ENCODE results near the gene NUAK2.
"Not testable (repeated sequence)": the region's sequence is repeated elsewhere in the genome, so short reads cannot be mapped to it uniquely, and the experiment has no call there.

NUAK2 gene

DNA sequence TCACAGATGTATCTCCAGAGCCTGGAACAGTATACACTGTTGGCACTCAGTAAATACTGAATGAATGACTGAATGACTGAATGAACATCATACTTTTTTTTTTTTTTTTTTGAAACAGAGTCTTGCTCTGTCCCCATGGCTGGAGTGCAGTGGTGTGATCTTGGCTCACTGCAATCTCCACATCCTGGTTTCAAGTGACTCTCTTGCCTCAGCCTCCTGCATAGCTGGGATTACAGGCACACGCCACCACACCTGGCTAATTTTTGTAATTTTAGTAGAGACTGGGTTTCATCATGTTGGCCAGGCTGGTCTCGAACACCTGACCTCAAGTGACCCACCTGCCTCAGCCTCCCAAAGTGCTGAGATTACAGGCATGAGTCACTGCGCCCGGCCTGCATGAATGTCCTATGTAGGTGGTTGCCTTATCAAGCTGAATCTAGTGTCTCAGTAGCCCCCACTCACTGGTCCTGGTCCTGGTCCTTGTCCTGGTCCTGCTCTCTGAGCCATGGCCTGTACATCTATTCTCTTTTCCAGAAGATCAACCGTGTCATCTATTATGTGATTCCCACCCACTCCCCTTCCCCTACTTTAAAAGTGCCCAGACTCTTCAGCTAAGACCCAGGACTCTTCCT is 23.9 kb downstream of the NUAK2 start:
- DNase-seq (ENCODE audit: low read depth) = not testable (repeated sequence)

DNA sequence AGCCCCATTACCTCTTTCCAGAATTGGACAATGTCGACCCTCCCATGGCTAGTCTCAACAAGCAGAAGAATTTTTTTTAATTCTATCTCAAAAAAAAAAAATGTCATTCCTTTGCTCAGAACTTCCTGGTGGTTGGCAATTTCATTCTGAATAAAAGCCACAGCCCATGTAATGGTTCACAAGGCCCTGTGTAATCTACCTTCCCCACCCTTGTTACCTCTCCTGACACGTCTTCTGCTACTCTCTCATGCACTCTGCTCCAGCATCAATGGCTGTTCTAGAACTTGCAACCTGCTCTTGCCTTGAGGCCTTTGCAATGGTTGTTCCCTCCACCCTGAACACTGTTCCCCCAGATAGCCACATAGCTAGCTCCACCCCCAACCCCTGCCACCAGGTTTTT is 25.4 kb downstream of the NUAK2 start:
- no peak for DNase-seq (ENCODE audit: low read depth)

DNA sequence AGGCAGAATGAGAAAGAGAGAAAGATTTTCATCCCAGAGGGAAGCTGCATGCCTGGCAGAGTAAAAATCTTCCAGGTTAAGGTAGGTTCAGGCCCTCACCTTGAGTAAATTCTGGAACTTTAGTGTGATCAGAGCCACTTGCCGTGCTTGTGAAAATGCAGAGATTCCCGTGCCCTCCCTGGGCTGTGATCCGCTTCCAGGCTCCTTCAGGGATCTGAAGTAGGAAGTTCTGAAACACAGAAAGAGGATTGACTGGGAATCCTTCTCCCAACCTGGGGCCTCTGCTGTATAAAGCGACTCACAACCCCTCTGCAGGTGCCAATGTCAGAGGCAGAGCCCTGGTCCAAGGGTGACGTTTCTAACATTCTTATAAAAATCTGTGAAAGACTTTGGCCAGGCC is 26.6 kb downstream of the NUAK2 start:
- no peak for DNase-seq (ENCODE audit: low read depth)

DNA sequence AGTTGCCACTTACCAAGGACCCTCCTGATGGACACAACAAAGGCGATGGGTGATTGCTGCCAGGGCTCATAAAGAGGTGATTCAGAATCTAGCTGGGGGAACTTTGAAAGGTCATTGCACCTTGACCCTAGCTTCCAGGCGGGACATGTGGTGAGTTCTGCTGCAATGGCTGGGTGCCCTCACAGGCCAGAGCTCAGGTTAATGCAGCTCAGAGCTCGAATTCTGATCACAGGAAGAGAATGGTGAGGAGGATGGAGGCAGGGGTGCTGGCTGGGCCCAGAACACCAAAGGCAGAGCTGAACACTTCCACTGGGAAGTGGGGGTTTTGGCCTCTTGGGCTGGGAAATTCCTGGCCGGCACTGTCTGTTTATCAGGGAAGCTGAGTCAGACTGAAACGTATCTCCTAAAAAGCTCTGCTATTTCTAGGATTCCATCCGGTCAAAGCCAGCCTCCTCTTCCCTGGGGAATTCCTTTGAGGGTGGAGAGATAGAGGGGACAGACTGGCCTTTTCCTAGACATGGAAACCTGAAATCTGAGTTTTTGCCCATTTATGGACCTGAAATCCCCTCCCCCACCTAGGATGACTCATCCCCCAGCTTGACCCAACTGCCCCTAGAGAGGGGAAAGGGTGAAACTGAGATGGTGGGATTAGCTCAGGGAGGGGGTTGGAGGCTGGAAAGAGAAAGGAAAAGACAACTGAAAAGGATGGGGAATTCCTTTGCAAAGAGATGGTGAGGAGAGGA is 27.2 kb downstream of the NUAK2 start:
- peak; percentile 93 for DNase-seq (ENCODE audit: low read depth)

DNA sequence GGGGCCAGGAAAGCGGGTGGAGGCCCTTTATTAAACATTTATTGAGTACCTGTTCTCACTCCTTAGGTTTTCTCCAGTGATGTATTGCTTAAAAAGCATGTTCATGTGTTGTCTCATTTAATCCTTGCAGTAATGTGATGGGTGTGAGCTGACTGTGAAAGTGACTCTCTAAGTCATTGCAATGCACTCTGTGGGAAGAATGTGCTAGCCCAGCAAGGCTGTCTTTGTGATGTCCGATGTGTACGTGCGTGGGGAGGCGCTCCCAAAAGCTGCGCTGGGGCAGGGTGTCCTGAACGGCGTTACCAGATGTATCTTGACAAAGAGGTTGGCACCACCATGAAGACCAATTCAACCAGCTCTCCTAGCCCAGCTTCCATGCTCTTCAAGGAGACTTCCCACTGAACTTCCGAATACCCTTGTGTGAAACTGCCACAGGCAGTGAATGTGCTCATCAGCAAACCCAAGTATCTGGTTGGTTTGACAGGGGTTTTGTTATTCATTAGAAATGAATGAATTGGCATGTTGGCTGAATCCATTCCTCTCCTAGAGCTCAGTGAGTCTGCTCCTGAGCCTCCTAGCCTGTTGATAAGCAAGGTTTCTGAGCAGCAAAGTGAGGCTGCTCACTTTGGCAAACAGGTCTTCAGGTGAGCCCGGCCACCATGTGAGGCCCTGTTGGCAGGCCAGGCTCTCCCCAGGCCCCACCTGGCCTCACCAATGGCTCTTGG is 28.0 kb downstream of the NUAK2 start:
- DNase-seq (ENCODE audit: low read depth) = no peak

DNA sequence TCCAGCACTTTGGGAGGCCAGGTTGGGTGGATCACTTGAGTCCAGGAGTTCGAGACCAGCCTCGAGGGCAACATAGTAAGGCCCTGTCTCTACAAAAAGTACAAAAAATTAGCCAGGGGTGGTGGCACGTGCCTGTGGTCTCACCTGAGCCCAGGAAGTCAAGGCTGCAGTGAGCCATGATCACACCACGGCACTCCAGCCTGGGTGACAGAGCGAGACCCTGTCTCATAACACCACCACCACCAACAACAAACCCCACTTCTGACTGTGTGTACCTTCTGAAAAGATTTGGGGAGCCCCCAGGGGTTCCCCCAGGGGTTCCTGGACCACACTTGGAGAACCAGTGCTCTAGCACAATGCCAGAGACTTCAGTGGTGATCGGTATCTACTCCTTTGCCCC is 29.9 kb downstream of the NUAK2 start:
- DNase-seq (ENCODE audit: low read depth) = no peak

DNA sequence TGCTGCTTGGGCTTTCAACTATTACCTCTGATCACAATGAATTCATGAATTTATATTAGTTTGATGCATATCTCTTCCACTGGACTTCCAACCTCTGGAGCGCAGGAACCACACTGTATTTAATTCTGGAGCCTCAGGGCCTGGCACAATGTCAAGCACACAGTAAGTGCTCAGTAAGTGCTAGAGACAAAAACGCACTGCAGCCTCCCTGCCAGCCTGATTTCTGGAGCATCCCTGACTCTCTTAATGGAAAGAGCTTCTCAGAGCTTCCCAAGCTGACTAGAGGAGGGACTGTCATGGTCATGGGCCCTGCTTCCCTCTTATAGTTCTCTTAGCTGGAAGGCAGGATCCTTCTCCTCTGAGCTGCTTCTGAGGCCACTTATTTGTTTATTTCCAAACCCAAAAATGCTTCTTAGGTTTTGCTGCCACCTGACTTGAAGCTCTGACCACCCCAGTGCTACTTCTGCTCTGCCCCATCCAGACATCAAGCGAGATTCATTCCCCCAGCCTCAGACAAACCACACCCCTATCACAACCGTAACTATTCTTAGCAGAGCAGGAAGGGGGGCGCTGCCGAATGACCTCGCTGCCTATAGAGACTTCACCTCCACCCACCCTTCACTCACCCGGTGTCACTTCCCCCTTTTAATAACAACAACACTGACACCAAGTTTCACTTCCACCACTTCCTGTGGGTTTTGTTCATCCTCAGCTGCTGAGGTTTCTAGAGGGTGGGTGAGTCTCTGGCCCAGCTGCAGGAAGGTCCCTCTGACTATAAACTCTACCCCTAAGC is 33.6 kb downstream of the NUAK2 start:
- DNase-seq (ENCODE audit: low read depth) = no peak

DNA sequence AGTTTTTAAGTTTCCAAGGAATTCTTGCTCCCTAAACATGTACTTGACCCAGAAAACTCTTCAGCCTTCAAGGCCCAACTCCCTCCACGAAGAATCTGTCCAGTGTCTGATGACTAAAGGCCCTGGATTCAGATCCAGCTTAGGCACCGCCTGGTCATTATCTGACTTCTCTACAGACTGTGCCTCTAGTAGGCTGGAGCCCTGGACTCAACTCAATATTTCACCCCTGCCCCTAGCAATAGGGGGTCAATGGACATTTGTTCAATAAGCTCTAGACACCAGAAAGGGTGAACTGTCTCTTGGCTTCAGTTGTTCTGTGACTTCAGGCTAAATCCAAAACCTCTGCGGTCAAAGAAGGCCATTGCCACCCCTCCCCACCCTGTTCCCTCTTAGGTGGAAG is 34.5 kb downstream of the NUAK2 start:
- DNase-seq (ENCODE audit: low read depth) = no peak

DNA sequence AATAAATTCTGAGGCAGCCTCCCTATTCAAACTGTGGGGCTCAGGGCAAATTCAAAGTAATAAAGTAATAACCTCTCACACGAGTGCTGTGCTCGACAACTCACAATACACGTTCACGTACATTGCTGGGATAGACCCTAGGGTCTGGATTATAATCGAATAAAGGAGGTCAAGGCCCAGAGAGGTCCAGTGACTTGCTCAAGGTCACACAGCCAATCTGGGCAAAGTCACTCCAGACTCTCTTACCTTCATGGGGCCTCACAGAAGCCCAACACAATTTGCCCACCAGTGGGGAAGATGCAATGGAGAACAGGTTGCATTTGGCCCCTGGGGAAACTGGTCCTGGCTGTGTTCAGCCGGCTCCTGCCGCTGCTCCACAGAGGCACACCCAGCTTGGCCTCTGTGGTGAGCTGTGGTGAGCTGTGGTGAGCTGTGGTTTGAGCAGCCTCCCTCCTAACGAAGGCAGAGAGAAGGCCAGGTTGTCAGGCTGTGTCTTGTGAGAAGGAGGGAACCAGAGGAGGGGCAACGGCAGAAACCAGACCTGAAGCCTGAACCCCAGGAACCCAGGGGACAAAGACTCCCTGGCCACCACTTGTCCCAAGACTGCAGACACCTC is 35.1 kb downstream of the NUAK2 start:
- no peak for DNase-seq (ENCODE audit: low read depth)

DNA sequence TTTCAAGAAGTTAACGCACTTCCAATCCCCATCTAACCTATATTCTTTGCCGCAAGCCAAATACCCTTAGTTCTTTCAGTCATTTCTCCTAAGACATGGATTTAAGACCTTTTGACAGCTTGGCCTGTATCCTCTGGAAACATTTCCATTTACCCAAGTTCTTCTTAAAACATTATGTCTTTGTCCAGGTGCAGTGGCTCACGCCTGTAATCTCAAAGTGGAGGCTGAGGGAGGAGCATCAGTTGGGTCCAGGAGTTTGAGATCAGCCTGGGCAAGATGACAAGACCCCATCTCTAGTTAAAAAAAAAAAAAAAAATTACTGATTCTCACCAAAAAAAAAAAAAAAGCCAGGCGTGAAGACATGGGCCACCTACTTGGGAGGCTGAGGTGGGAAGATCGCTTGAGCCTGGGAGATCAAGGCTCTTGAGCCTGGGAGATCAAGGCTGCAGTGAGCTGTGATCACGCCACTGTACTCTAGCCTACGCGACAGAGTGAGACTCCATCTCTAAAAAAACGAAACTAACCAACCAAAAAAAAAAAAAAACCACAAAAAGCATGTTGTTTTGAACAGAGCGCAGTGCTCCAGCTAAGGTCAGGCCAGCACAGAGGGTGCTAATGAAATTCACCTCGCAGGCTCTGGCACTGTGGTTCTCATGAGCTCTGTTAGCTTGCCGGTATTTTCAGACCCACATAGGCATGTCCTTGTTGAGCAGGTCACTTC is 36.0 kb downstream of the NUAK2 start:
- no peak for DNase-seq (ENCODE audit: low read depth)

DNA sequence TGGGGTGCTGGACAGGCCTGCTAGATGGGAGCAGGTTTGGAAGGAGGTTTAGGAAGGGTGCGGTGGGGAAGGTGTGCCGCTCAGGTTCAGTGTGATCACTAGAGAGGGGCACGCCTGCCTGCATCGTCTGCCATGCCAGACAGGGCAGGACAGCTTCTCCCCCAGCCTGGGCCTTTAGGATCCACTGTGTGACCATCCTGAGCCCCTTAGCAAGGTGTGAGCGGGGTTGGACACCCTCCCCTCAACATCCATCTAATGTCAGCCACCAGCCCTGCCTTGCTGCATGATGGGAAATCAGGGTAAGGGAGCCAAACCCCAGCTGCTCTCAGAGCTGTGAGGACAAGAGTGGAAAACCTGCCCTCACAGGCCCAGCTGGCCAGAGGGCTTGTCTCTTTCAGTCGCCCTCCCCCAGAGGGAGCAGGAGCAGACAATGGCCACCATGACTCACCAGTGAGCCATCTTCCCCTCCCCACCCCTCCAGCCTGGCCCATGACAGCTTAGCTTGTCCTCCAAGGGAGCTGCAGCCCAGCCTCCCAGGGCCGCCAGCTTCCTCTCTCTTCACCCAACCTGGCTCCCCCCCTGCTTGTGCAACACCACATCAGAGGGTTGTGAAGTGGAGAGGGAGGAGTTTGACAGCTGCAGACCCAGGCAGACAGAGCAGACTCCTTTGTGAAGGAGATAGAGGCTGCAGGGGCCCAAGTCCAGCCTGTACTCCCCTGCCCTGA is 37.0 kb downstream of the NUAK2 start:
- peak; percentile 86 for DNase-seq (ENCODE audit: low read depth)

DNA sequence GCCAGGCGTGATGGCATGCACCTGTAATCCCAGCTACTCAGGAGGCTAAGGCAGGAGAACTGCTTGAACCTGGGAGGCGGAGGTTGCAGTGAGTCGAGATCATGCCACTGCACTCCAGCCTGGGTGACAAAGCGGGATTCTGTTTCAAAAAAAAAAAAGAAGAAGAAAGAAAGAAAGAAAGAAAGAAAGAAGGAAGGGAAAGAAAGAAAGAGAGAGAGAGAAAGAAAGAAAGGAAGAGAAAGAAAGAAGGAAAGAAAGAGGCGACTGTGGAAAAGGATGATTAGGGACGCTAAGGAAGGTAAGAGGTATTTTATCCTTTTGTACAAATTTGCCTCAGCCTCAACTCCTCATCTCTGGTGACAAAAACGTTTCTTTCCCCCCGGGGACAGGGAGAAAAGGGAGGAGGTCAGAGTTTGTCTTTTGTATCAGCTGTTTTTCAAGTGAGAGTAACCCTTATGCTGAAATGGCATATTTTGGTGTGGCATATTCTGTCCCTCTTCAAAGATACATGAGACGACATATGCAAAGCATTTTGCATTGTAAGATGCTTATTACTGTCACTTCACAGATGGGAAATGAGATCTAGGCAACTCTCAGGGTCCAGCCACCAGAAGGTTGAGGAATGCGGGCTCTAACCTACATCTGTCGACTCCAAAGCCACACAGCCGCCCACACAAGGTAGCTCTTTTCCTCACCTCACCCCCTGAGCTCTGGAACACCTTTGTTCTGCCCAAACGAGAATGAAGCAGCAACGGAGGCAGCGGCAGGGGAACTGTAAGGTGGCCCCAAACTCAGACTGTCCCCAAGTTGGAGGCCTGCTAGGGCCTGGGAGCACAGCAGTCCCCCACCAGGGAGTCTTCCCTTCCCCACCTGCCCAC is 38.0 kb downstream of the NUAK2 start:
- no peak for DNase-seq (ENCODE audit: low read depth)

DNA sequence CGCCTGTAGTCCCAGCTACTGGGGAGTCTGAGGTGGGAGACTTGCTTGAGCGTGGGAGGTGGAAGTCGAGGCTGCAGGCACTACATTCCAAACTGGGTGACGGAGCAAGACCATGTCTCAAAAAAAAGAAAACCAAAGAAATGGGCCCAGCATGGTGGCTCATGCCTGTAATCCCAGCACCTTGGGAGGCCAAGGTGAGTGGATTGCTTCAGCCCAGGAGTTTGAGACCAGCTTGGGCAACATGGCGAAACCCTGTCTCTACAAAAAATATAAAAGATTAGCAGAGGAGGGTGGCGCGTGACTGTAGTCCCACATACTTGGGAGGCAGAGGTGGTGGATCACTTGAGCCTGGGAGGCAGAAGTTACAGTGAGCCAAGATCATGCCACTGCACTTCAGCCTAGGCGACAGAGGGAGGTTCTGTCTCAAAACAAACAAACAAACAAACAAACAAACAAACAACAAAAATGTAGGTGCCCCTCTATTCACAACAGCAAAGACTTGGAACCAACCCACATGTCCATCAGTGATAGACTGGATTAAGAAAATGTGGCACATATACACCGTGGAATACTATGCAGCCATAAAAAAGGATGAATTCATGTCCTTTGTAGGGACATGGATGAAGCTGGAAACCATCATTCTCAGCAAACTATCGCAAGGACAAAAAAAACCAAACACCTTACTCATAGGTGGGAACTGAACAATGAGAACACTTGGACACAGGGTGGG is 40.7 kb downstream of the NUAK2 start:
- DNase-seq (ENCODE audit: low read depth) = not testable (repeated sequence)

DNA sequence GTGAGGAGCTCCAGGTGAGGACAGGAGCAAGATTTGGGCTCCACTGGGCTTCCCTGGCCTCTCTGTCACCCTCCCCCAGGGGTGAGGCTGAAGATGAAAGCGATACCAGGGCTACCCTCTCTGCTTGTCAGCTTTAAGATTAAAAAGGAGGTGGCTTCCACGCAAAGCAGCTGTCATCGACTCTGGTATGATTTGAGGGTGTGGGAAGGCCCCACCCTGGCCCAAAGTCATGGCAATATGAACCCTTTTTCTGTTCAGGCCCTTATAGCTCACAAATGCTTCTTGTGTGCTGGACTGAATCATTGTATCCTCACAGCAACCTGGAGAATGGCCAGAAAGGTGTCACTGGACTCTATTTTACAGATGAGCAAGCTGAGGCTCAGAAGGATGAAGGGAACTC is 41.6 kb downstream of the NUAK2 start:
- DNase-seq (ENCODE audit: low read depth) = no peak

DNA sequence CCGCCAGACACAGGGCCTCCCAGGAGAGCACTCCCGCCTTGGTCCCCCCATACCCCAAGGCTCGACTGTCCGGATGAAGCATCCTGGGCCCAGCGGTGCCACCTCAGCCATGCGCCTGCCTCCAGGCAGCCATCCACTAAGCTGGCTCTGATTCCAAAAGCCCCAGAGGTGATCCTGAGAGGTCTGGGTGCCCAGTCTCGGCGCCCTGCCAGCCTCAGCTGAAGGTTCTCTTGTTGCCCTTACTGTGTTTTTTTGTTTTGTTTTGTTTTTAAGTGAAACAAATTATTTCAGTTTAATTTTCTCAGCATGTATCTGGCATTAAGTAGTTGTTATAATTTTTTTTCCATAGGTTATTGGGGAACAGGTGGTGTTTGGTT is 44.9 kb downstream of the NUAK2 start:
- no peak for DNase-seq (ENCODE audit: low read depth)

DNA sequence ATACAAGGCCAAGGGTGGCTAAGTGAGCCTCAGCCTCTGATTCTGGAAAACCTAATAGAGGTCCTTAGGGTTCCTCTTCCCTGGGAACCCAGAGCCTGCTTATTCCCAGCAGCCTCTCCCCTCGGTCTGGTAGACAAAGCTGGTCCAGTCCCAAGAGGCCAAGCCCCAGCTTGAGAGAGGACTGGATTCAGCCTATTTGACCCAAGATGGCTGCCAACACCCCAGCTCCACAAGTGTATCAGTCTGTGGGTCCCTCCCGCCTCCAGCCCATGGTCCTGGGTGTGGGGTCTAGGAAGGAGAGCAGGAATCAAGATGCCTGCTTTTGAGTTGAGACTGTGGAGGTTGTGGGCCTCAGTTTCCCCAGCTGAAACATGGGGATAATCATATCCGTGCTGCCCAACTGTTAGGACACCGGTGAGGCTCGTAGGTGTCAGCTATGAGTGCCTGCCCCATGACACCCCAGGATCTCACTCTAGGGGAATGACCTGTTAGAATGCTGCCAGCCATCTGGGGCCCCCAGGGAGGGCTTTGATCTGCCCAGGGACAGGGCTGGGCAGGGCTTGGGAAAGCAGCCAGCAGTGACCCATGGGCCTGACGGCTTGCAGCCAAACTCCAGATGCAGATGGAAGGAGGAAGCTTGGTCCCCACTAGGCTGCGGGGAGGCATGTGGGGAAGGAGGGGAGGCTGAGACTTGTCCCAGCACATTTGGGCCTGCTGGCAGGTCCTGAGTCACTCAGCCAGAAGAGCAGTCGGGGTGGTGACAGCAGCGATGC is 45.4 kb downstream of the NUAK2 start:
- no peak for DNase-seq (ENCODE audit: low read depth)

DNA sequence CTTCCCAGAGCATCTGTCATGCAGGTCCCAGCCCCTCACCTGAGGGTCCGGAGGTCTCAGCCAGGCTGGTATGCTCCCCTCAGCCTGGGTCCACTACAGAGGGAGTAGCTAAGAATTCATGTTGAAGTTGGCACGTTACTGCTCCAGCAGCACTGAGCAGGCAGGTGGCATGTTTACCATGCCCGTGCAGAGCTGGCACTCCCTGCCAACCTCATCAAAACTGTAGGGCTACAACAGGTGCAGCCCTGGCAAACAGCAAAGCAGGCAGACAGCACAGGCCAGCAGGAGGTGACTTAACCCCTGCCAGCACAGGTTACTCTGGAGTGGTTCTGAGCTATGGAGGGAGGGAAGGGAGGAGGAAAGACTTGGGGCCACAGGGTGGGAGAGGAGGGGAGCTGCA is 46.4 kb downstream of the NUAK2 start:
- DNase-seq (ENCODE audit: low read depth) = no peak

DNA sequence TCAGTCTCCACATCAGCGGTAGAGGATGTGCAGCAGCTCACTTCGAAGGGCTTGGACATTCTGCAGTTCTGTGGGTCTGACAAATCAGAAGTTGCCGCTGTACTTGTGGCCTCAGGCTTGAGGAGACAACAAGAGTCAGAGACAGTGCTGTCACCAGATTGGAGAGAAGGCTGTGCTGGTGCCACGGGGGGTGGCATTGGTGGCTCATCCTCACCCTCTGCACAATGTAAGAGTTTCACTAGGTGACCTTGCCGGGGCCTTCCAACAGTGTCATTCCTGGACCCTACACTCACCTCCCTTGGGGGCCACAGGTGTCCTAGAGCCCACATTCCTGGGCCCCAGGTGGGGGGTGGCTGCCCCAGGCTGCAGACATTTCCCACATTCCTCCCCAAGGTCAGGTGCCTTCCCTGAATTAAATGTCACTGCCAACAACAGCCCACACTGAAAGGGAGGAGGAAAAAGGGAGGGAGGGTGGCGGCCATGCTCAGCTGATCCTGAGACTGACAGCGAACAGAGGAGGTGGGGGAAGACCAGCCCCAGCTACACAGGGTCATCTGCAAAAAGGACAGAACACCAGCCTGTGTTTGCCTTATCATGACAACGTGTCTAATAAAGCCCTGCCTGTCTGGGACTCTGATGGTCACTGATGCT is 47.4 kb downstream of the NUAK2 start:
- no peak for DNase-seq (ENCODE audit: low read depth)
